CMK (cell line): ENCODE measurements around the gene RNU6-9.

Experiments used
- DNase-seq: peaks from one replicate; pipeline ENCODE4 v3.0.0-alpha.2; 2010; ENCODE audit warnings: low read depth

RNU6-9 gene

GRCh38 chr19:919199-920050, 26.1 kb downstream of the RNU6-9 start:
- DNase-seq: no peak

- DNase-seq: no peak
These were observed 27.0 kb downstream of the RNU6-9 start for GRCh38 chr19:920051-920864.

GRCh38 chr19:924553-925086, 31.3 kb downstream of the RNU6-9 start:
- DNase-seq: no peak

- no peak for DNase-seq
These were observed 31.8 kb downstream of the RNU6-9 start for GRCh38 chr19:925087-925525.

GRCh38 chr19:925526-926322, 32.4 kb downstream of the RNU6-9 start, which contains the start of gene ARID3A:
ARID3A (plus strand) TSS chr19:926035; CDS start chr19:929529, 3,494 bp downstream.
- no peak for DNase-seq

GRCh38 chr19:926323-926588, 33.0 kb downstream of the RNU6-9 start:
- no peak for DNase-seq

GRCh38 chr19:926589-927350, 33.5 kb downstream of the RNU6-9 start:
- no peak for DNase-seq

GRCh38 chr19:927351-927779, 34.1 kb downstream of the RNU6-9 start:
- no peak for DNase-seq

- DNase-seq: no peak
These were observed 34.6 kb downstream of the RNU6-9 start for GRCh38 chr19:927780-928401.

- no peak for DNase-seq
These were observed 35.4 kb downstream of the RNU6-9 start for GRCh38 chr19:928471-929202.

- no peak for DNase-seq
These were observed 36.1 kb downstream of the RNU6-9 start for GRCh38 chr19:929203-929890.

- DNase-seq: no peak
These were observed 36.6 kb downstream of the RNU6-9 start for GRCh38 chr19:929891-930258.

- no peak for DNase-seq
These were observed 38.8 kb downstream of the RNU6-9 start for GRCh38 chr19:931860-932647.

- no peak for DNase-seq
These were observed 39.6 kb downstream of the RNU6-9 start for GRCh38 chr19:932648-933552.

GRCh38 chr19:933553-933882, 40.2 kb downstream of the RNU6-9 start:
- DNase-seq: no peak

- no peak for DNase-seq
These were observed 41.0 kb downstream of the RNU6-9 start for GRCh38 chr19:934197-934840.

GRCh38 chr19:934865-935479, 41.7 kb downstream of the RNU6-9 start:
- DNase-seq: no peak
